Esophagus muscularis mucosa (tissue), 4 donors: Measurements from ENCODE around the gene HOXA2.

Source experiments
- EP300 ChIP-seq: sonication (generic); formaldehyde crosslinking; IDR thresholded peaks from one replicate; pipeline ENCODE4 v1.6.1; 2017; ENCODE audit warnings: antibody characterized with exemption
- POLR2A ChIP-seq: fragments of 450-650 bp; IDR thresholded peaks from one replicate; pipeline ENCODE4 v1.6.1; 2017; ENCODE audit warnings: antibody characterized with exemption, moderate library complexity, mild to moderate bottlenecking, low read depth
- POLR2AphosphoS5 ChIP-seq, 2 donors: sonication (generic); formaldehyde crosslinking; IDR thresholded peaks; one replicate each; pipeline ENCODE4 v1.6.1; 2017; ENCODE audit warnings: antibody characterized with exemption in 2 of 2
- TF ChIP-seq, protein P1 (sequence below), 3 experiments: fragments of 200-600 bp in 2 of 3; fragments of 450-650 bp in 1 of 3; sonication (generic) in 2 of 3; IDR thresholded peaks; one replicate each; pipeline ENCODE4 v1.5.1; 2017 to 2019; ENCODE audit warnings: antibody characterized with exemption in 3 of 3, mild to moderate bottlenecking in 2 of 3, moderate library complexity in 1 of 3

GRCh38 chr7:27064661-27065060 lies 37.8 kb downstream of the HOXA2 start:
- TF ChIP-seq, protein P1, sequence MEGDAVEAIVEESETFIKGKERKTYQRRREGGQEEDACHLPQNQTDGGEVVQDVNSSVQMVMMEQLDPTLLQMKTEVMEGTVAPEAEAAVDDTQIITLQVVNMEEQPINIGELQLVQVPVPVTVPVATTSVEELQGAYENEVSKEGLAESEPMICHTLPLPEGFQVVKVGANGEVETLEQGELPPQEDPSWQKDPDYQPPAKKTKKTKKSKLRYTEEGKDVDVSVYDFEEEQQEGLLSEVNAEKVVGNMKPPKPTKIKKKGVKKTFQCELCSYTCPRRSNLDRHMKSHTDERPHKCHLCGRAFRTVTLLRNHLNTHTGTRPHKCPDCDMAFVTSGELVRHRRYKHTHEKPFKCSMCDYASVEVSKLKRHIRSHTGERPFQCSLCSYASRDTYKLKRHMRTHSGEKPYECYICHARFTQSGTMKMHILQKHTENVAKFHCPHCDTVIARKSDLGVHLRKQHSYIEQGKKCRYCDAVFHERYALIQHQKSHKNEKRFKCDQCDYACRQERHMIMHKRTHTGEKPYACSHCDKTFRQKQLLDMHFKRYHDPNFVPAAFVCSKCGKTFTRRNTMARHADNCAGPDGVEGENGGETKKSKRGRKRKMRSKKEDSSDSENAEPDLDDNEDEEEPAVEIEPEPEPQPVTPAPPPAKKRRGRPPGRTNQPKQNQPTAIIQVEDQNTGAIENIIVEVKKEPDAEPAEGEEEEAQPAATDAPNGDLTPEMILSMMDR (IDR thresholded peaks at IDR 0.05), result no peak
- TF ChIP-seq POLR2A (no peak), EP300 (no peak), POLR2AphosphoS5 (IDR thresholded peaks at IDR 0.05) (no peak)
